Skeletal muscle satellite cell (primary cell): Measurements from ENCODE around the gene TNFRSF11A.

Experiments used
- H3K27me3 ChIP-seq: 2 replicates; pipeline ENCODE4 v1.7.0; 2013; ENCODE audit warnings: low read length; ENCODE audit not compliant: control insufficient read depth, insufficient read depth
- H3K36me3 ChIP-seq: 2 replicates; pipeline ENCODE4 v1.7.0; 2013; ENCODE audit warnings: mild to moderate bottlenecking, control low read depth, low read length; ENCODE audit not compliant: insufficient read depth
- H3K4me1 ChIP-seq: 2 replicates; pipeline ENCODE4 v1.7.0; 2013; ENCODE audit warnings: low read length; ENCODE audit not compliant: control insufficient read depth, insufficient read depth
- H3K4me2 ChIP-seq: 2 replicates; pipeline ENCODE4 v1.7.0; 2013; ENCODE audit warnings: mild to moderate bottlenecking, low read length
- H3K4me3 ChIP-seq: 2 replicates; pipeline ENCODE4 v1.7.0; 2013; ENCODE audit warnings: low read length
- H3K9ac ChIP-seq: 2 replicates; pipeline ENCODE4 v1.7.0; 2013; ENCODE audit warnings: mild to moderate bottlenecking, low read depth, low read length, moderate library complexity
- H3K9me3 ChIP-seq: replicated peaks from 2 replicates; pipeline ENCODE4 v1.7.0; 2013; ENCODE audit warnings: mild to moderate bottlenecking, control low read depth, low read length

TNFRSF11A gene

GRCh38 chr18:62348474-62348873, 23.4 kb downstream of the TNFRSF11A start:
- Histone ChIP-seq H3K4me1 (no peaks in the 10 kb centered on the region), H3K27me3 (peaks cover 36% of the 10 kb centered on the region), H3K4me2 (no peak overlapping the region), H3K36me3 (no peaks in the 10 kb centered on the region), H3K4me3 (no peak overlapping the region), H3K9ac (no peak overlapping the region), H3K9me3 (no peaks in the 10 kb centered on the region)

GRCh38 chr18:62353170-62353569, 28.1 kb downstream of the TNFRSF11A start:
- Histone ChIP-seq H3K9me3 (no peaks in the 10 kb centered on the region), H3K4me2 (no peak overlapping the region), H3K36me3 (no peaks in the 10 kb centered on the region), H3K4me1 (no peaks in the 10 kb centered on the region), H3K27me3 (peaks cover 10% of the 10 kb centered on the region), H3K9ac (no peak overlapping the region), H3K4me3 (no peak overlapping the region)

GRCh38 chr18:62354151-62354550, 29.0 kb downstream of the TNFRSF11A start:
- no peak overlapping the region for H3K9ac ChIP-seq
- no peaks in the 10 kb centered on the region for H3K9me3 ChIP-seq
- H3K4me2 ChIP-seq, result no peak overlapping the region

GRCh38 chr18:62357079-62357719, 32.1 kb downstream of the TNFRSF11A start:
- H3K4me1 ChIP-seq, result no peaks in the 10 kb centered on the region
- no peaks in the 10 kb centered on the region for H3K36me3 ChIP-seq
- H3K4me3 ChIP-seq, result no peak overlapping the region
- H3K9me3 ChIP-seq, result no peaks in the 10 kb centered on the region
- H3K9ac ChIP-seq, result no peak overlapping the region
- no peak overlapping the region for H3K4me2 ChIP-seq
- H3K27me3 ChIP-seq, result peaks cover 11% of the 10 kb centered on the region

More at GRCh38 chr18:62354151-62354550, 29.0 kb downstream of the TNFRSF11A start:
- no peak overlapping the region for H3K4me3 ChIP-seq
- peaks cover 5% of the 10 kb centered on the region for H3K27me3 ChIP-seq
- no peaks in the 10 kb centered on the region for H3K4me1 ChIP-seq
- H3K36me3 ChIP-seq, result no peaks in the 10 kb centered on the region

GRCh38 chr18:62360805-62361204, 35.7 kb downstream of the TNFRSF11A start:
- Histone ChIP-seq H3K9me3 (no peaks in the 10 kb centered on the region), H3K4me2 (no peak overlapping the region), H3K4me3 (no peak overlapping the region), H3K36me3 (no peaks in the 10 kb centered on the region), H3K27me3 (peaks cover 11% of the 10 kb centered on the region), H3K9ac (no peak overlapping the region), H3K4me1 (no peaks in the 10 kb centered on the region)

GRCh38 chr18:62361288-62361687, 36.2 kb downstream of the TNFRSF11A start:
- H3K36me3 ChIP-seq, result no peaks in the 10 kb centered on the region
- no peak overlapping the region for H3K4me2 ChIP-seq
- no peaks in the 10 kb centered on the region for H3K4me1 ChIP-seq
- no peaks in the 10 kb centered on the region for H3K9me3 ChIP-seq
- peaks cover 11% of the 10 kb centered on the region for H3K27me3 ChIP-seq
- H3K9ac ChIP-seq, result no peak overlapping the region
- H3K4me3 ChIP-seq, result no peak overlapping the region

- Histone ChIP-seq H3K4me3 (no peak overlapping the region), H3K4me2 (no peak overlapping the region), H3K9me3 (no peaks in the 10 kb centered on the region), H3K36me3 (no peaks in the 10 kb centered on the region), H3K27me3 (peaks cover 4% of the 10 kb centered on the region), H3K4me1 (no peaks in the 10 kb centered on the region), H3K9ac (no peak overlapping the region)
Observed at GRCh38 chr18:62364558-62364957, 39.4 kb downstream of the TNFRSF11A start.

- no peaks in the 10 kb centered on the region for H3K4me1 ChIP-seq
- no peak overlapping the region for H3K4me2 ChIP-seq
- H3K9me3 ChIP-seq, result no peaks in the 10 kb centered on the region
- no peaks in the 10 kb centered on the region for H3K36me3 ChIP-seq
- H3K9ac ChIP-seq, result no peak overlapping the region
- no peak overlapping the region for H3K4me3 ChIP-seq
- H3K27me3 ChIP-seq, result no peaks in the 10 kb centered on the region
Observed at GRCh38 chr18:62365420-62365819, 40.3 kb downstream of the TNFRSF11A start.

- Histone ChIP-seq H3K27me3 (peaks cover 4% of the 10 kb centered on the region), H3K9me3 (no peaks in the 10 kb centered on the region), H3K4me1 (no peaks in the 10 kb centered on the region), H3K9ac (no peak overlapping the region), H3K36me3 (no peaks in the 10 kb centered on the region), H3K4me2 (no peak overlapping the region), H3K4me3 (no peak overlapping the region)
Observed at GRCh38 chr18:62366992-62367391, 41.9 kb downstream of the TNFRSF11A start.

GRCh38 chr18:62368100-62368499, 43.0 kb downstream of the TNFRSF11A start:
- H3K4me2 ChIP-seq, result no peak overlapping the region
- H3K36me3 ChIP-seq, result no peaks in the 10 kb centered on the region
- H3K4me3 ChIP-seq, result no peak overlapping the region
- H3K27me3 ChIP-seq, result peaks cover 4% of the 10 kb centered on the region
- no peaks in the 10 kb centered on the region for H3K4me1 ChIP-seq
- H3K9ac ChIP-seq, result no peak overlapping the region
- H3K9me3 ChIP-seq, result no peaks in the 10 kb centered on the region

- no peak overlapping the region for H3K9ac ChIP-seq
- H3K4me2 ChIP-seq, result no peak overlapping the region
- no peaks in the 10 kb centered on the region for H3K36me3 ChIP-seq
- H3K4me3 ChIP-seq, result no peak overlapping the region
- peaks cover 4% of the 10 kb centered on the region for H3K27me3 ChIP-seq
- no peaks in the 10 kb centered on the region for H3K9me3 ChIP-seq
- no peaks in the 10 kb centered on the region for H3K4me1 ChIP-seq
Observed at GRCh38 chr18:62369129-62369644, 44.1 kb downstream of the TNFRSF11A start.

GRCh38 chr18:62370366-62370765, 45.3 kb downstream of the TNFRSF11A start:
- Histone ChIP-seq H3K9me3 (no peaks in the 10 kb centered on the region), H3K4me1 (no peaks in the 10 kb centered on the region), H3K9ac (no peak overlapping the region), H3K4me2 (no peak overlapping the region), H3K27me3 (peaks cover 4% of the 10 kb centered on the region), H3K36me3 (no peaks in the 10 kb centered on the region), H3K4me3 (no peak overlapping the region)
